Loucy (cell line): Measurements from ENCODE around the gene OXGR1.

ENCODE experiments used
- H2AFZ ChIP-seq: fragments of 200-600 bp; sonication (generic); 2 replicates; pipeline ENCODE4 v1.6.0; 2016; ENCODE audit warnings: antibody characterized with exemption, mild to moderate bottlenecking, low read length, moderate library complexity
- H3F3A ChIP-seq: fragments of 200-600 bp; 2 replicates; pipeline ENCODE4 v1.6.0; 2016; ENCODE audit warnings: antibody characterized with exemption, low read depth, mild to moderate bottlenecking
- H3K27me3 ChIP-seq: fragments of 200-600 bp; sonication (generic); 2 replicates; pipeline ENCODE4 v1.6.1; 2014; ENCODE audit warnings: low read length, mild to moderate bottlenecking; ENCODE audit not compliant: insufficient read depth, poor library complexity, severe bottlenecking
- H3K36me3 ChIP-seq: fragments of 200-600 bp; sonication (generic); 2 replicates; pipeline ENCODE4 v1.6.1; 2016; ENCODE audit warnings: low read length; ENCODE audit not compliant: insufficient read depth
- H3K4me1 ChIP-seq: fragments of 200-600 bp; sonication (generic); 2 replicates; pipeline ENCODE4 v1.5.1; 2014; ENCODE audit warnings: low read length, mild to moderate bottlenecking; ENCODE audit not compliant: insufficient read depth, poor library complexity, severe bottlenecking
- H3K4me2 ChIP-seq: fragments of 200-600 bp; sonication (generic); 2 replicates; pipeline ENCODE4 v1.6.0; 2014; ENCODE audit warnings: antibody characterized with exemption, low read length, low read depth, mild to moderate bottlenecking; ENCODE audit not compliant: poor library complexity, severe bottlenecking
- H3K4me3 ChIP-seq: fragments of 200-600 bp; sonication (generic); 2 replicates; pipeline ENCODE4 v1.5.1; 2014; ENCODE audit warnings: low read length, mild to moderate bottlenecking, mixed read lengths; ENCODE audit not compliant: poor library complexity, severe bottlenecking
- H3K79me2 ChIP-seq: fragments of 200-600 bp; sonication (generic); 2 replicates; pipeline ENCODE4 v1.6.1; 2014; ENCODE audit warnings: low read length; ENCODE audit not compliant: insufficient read depth
- H3K9ac ChIP-seq: fragments of 200-600 bp; sonication (generic); 2 replicates; pipeline ENCODE4 v1.6.0; 2014; ENCODE audit warnings: mild to moderate bottlenecking, low read depth, low read length, moderate library complexity; ENCODE audit not compliant: poor library complexity, severe bottlenecking
- H3K9me2 ChIP-seq: fragments of 200-600 bp; sonication (generic); replicated peaks from 2 replicates; pipeline ENCODE4 v1.6.1; 2016; ENCODE audit warnings: low read depth, low read length, mixed read lengths
- H3K9me3 ChIP-seq: fragments of 200-600 bp; sonication (generic); 2 replicates; pipeline ENCODE4 v1.6.1; 2014; ENCODE audit warnings: mild to moderate bottlenecking, antibody characterized with exemption, low read length, low read depth; ENCODE audit not compliant: insufficient read depth
- H4K20me1 ChIP-seq: fragments of 200-600 bp; sonication (generic); 2 replicates; pipeline ENCODE4 v1.6.0; 2014; ENCODE audit warnings: antibody characterized with exemption, low read length, mild to moderate bottlenecking; ENCODE audit not compliant: insufficient read depth, poor library complexity, severe bottlenecking
- CTCF ChIP-seq: fragments of 200-600 bp; sonication (generic); conservative IDR thresholded peaks from 2 replicates; pipeline ENCODE4 v1.5.1; 2014; ENCODE audit warnings: mild to moderate bottlenecking, antibody characterized with exemption, low read length
- EZH2phosphoT487 ChIP-seq: fragments of 200-600 bp; IDR thresholded peaks from 2 replicates; pipeline ENCODE4 v1.6.1; 2018; ENCODE audit warnings: antibody characterized with exemption, mild to moderate bottlenecking, moderate library complexity, borderline replicate concordance

The OXGR1 gene

GRCh38 chr13:96994017-96994857 is at the start of gene OXGR1:
TSS of gene OXGR1 (minus strand) at chr13:96994476. CDS start at chr13:96987759, 6,717 bp downstream.
- no peaks in the 10 kb centered on the region; the same call in 1 of the 2 replicates for H3K9me3 ChIP-seq
- H3K9ac ChIP-seq: no peak within 1 kb of the TSS
- no peaks in the 10 kb centered on the region for H3K9me2 ChIP-seq
- no peak within 1 kb of the TSS for H3K4me3 ChIP-seq
- H3F3A ChIP-seq: no peaks in the 10 kb centered on the region
- H3K27me3 ChIP-seq: no peaks in the 10 kb centered on the region
- TF ChIP-seq EZH2phosphoT487 (no peak), CTCF (no peak)
- H3K4me2 ChIP-seq: no peak within 1 kb of the TSS
- H4K20me1 ChIP-seq: no peaks in the 10 kb centered on the region
- H3K4me1 ChIP-seq: no peaks in the 10 kb centered on the region
- no peaks in the 10 kb centered on the region for H3K36me3 ChIP-seq
- H3K79me2 ChIP-seq: no peaks in the 10 kb centered on the region
- no peak within 1 kb of the TSS for H2AFZ ChIP-seq

- H3K27me3 ChIP-seq: no peaks in the 10 kb centered on the region
- H3K4me1 ChIP-seq: no peaks in the 10 kb centered on the region
- H3K4me3 ChIP-seq: no peak overlapping the region
- no peak overlapping the region for H2AFZ ChIP-seq
- H4K20me1 ChIP-seq: no peaks in the 10 kb centered on the region
- TF ChIP-seq EZH2phosphoT487: no peak
- H3K79me2 ChIP-seq: no peaks in the 10 kb centered on the region
- no peaks in the 10 kb centered on the region for H3K36me3 ChIP-seq
- no peaks in the 10 kb centered on the region for H3K9me3 ChIP-seq
- H3K4me2 ChIP-seq: no peak overlapping the region
- no peak overlapping the region for H3K9ac ChIP-seq
- H3F3A ChIP-seq: no peaks in the 10 kb centered on the region
- H3K9me2 ChIP-seq: no peaks in the 10 kb centered on the region
Observed at GRCh38 chr13:97043302-97043701, 49.0 kb upstream of the OXGR1 start.

GRCh38 chr13:97030705-97031452 is 36.6 kb upstream of the OXGR1 start:
- Histone ChIP-seq H3K4me1 (no peaks in the 10 kb centered on the region), H3K79me2 (no peaks in the 10 kb centered on the region), H3K36me3 (no peaks in the 10 kb centered on the region), H3K4me2 (no peak overlapping the region), H3K4me3 (no peak overlapping the region), H3K9me3 (no peaks in the 10 kb centered on the region), H3K9ac (no peak overlapping the region), H3K9me2 (no peaks in the 10 kb centered on the region; the same call in 1 of the 2 replicates), H3K27me3 (no peaks in the 10 kb centered on the region), H4K20me1 (no peaks in the 10 kb centered on the region), H3F3A (no peaks in the 10 kb centered on the region), H2AFZ (no peak overlapping the region)
- TF ChIP-seq EZH2phosphoT487 (no peak), CTCF (peak; percentile 50)
